ENCODE measurements around the gene ARHGEF1.

The ARHGEF1 gene, protein sequence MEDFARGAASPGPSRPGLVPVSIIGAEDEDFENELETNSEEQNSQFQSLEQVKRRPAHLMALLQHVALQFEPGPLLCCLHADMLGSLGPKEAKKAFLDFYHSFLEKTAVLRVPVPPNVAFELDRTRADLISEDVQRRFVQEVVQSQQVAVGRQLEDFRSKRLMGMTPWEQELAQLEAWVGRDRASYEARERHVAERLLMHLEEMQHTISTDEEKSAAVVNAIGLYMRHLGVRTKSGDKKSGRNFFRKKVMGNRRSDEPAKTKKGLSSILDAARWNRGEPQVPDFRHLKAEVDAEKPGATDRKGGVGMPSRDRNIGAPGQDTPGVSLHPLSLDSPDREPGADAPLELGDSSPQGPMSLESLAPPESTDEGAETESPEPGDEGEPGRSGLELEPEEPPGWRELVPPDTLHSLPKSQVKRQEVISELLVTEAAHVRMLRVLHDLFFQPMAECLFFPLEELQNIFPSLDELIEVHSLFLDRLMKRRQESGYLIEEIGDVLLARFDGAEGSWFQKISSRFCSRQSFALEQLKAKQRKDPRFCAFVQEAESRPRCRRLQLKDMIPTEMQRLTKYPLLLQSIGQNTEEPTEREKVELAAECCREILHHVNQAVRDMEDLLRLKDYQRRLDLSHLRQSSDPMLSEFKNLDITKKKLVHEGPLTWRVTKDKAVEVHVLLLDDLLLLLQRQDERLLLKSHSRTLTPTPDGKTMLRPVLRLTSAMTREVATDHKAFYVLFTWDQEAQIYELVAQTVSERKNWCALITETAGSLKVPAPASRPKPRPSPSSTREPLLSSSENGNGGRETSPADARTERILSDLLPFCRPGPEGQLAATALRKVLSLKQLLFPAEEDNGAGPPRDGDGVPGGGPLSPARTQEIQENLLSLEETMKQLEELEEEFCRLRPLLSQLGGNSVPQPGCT

DNA sequence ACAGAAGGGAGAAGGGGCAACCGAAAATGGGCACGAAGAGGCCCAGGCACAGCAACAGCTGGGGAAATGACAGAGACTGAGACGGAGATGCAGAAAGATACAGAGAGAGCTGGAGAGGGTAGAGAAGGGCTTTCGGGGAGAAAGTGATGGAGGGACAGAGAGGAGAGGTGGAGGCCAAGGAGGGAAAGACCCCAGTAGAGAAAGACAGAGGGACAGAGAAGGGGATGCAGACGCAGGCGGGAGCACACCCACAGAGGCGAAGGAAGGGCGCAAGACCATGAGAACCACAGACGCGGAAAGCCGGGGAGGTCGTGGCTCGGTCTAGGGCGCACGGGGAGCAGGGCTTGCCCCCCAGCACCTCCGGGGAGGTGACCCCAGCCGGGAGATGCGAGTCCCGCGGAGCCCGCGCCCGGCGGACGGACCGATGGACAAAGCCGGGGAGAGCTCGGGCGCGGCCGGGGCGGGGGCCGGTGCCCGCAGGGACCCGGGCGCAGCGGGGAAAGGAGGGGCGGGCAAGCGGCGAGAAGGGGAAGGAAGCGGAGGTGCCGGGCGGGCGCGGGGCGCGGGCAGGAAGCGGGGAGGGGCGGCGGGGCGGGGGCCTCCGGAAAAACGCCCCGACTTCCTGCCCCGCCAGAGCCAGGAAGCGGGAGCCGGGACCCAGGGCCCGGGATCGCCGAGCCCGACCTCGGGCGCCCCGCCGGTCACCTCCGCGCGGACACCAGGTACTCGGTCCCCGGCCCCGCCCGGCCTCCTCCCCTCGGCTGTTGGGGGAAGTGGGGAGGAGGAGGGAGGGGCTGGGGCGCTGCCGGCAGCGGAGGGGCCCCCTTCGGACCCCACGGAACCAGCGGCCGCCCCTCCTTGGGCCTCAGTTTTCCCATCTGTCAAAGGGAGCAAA lies at the start of gene ARHGEF1:
TSS of gene ARHGEF1 (plus strand) at position 617 of the 895 bp plus-strand sequence. CDS start 4,899 bp downstream, outside the sequence.
- DNase-seq, result no peak

DNA sequence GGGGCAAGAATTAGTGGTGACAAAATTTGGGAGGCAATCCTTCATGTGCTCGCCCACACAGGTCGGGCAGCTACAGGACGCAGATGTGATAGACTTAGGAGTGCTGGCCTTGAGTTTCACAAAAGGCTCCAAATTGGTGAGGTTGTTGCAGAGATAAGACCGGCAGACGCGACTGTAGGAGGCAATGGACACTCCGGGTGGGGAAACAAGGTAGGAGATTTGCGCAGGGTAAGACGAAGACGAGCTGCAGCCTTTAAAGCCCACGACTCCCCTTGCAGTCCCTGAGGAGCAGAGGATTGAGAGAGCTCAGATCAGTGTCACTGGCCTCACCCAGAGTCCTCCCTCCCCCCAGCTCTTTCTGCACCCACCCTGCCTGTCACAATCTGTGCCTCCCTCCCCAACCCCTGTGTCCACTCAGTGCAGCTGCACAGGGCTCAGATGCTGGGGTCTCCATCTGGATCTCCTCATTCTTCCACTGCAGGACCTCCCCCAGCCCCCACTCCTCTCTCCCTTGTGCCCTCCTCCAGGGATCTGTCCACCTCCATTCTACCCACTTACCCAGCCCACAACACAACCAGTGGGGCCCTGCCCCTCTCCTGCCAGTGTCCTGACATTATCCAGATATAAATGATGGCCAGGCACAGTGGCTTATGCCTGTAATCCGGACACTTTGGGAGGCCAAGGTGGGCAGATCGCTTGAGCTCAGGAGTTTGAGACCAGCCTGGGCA lies 44.8 kb upstream of the ARHGEF1 start:
- no peak for DNase-seq

- no peak for DNase-seq
Observed at GRCh38 chr19:41839211-41839610, 43.8 kb upstream of the ARHGEF1 start.

DNA sequence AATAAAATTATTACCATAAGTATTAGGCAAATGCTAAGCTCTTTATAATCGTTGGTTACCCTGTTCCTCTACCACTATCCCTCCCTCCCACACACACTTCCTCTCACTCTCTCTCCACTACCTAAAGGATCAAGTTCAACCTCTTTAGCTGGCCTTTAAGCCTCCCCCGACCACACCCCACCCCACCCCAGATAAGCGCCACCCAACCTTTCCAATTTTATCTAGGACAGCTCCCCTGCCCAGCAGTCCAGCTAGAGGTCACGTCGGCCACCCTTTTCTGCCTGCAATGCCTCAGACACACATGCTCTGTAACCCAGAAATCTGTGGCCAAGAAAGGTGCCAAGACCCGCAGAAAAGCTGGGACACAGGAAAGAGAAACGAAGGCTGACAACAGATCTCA lies 39.6 kb upstream of the ARHGEF1 start:
- DNase-seq, result no peak

- DNase-seq, result no peak
Observed at GRCh38 chr19:41844601-41845000, 38.4 kb upstream of the ARHGEF1 start, which contains the start of gene LYPD4. LYPD4 (minus strand) TSS chr19:41844683; CDS start chr19:41839285, 5,398 bp downstream.

DNA sequence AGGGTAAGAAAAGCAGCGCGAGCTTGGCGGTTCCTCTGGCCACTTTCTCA lies 38.2 kb upstream of the ARHGEF1 start, which contains the start of gene DMRTC2:
TSS of gene DMRTC2 (plus strand) at position 42 of the 50 bp plus-strand sequence. CDS start 2,387 bp downstream, outside the sequence.
- no peak for DNase-seq

DNA sequence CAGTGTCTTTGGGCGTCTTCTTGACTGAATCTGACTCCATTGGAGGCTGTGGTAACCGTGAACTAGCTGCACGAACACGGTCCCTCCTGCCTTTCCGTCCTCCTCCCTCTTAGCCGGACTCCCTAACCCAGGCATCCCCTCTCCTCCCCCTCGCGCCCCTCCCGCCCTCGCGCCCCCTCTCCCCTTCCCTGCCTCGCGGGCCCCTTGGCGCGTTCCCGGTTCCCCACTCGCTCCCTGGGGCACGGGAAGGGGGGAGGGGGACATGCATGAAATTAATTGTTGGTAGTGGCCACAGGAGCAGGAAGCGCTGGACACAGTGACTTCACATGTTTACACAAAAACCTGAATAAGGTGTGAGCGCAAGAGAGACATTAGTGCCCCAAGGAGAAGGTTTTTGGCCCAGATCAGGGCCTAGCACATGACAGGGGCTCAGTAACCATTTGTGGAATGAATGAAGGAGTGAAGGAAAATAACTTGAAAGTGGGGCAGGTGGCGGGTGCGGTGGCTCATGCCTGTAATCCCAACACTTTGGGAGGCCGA lies 37.9 kb upstream of the ARHGEF1 start:
- DNase-seq, result no peak

DNA sequence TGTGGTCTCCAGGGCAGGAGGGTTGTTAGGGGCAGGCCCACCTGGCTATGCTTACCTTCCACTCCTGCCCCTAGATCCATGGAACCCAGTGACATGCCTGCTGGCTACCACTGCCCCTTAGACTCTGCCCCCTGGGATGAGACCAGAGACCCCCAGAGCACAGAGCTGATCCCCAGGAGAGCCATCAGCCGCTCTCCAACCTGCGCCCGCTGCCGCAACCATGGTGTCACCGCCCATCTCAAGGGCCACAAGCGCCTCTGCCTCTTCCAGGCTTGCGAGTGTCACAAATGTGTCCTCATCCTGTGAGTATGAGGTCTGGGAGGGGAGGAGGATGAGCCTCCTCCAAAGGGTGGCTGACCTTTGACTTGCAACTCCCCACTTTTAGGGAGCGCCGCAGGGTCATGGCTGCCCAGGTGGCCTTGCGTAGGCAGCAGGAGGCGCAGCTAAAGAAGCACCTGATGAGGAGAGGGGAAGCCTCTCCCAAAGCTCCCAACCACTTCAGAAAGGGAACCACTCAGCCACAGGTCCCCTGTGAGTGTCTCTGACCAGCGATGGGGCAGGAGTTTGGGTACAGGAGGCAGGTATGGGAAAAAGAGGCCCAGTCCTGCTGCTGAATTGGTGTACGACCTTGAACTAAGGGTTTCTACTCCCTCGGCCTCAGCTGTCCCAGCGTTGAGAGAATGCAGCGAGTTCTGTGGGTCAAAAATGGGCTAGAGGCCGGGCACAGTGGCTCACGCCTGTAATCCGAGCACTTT lies 35.5 kb upstream of the ARHGEF1 start:
- no peak for DNase-seq

GRCh38 chr19:41848666-41849065 lies 34.3 kb upstream of the ARHGEF1 start:
- no peak for DNase-seq

- DNase-seq, result no peak
Observed at GRCh38 chr19:41849067-41849466, 33.9 kb upstream of the ARHGEF1 start.

GRCh38 chr19:41850381-41850780 lies 32.6 kb upstream of the ARHGEF1 start:
- DNase-seq, result no peak

DNA sequence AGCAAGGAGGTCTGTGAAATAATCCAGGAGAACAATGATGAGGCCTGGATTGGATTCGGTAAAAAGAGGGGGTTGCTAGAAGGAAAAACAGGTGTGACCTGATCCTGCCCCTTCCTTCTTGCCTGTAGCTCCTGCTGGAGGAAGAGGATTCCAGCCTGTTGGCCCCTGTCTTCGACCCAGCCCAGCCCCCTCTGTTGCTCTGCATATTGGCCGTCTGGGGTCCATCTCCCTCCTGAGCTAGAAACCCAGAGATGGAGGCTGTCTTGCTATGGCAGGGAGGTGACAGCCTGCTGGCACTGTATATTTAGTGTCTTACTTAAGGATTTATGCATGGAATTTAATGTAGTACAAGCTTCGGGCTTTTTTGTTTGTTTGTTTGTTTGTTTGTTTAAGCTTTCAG lies 31.5 kb upstream of the ARHGEF1 start:
- no peak for DNase-seq

- DNase-seq, result no peak
Observed at GRCh38 chr19:41853344-41853743, 29.6 kb upstream of the ARHGEF1 start.

DNA sequence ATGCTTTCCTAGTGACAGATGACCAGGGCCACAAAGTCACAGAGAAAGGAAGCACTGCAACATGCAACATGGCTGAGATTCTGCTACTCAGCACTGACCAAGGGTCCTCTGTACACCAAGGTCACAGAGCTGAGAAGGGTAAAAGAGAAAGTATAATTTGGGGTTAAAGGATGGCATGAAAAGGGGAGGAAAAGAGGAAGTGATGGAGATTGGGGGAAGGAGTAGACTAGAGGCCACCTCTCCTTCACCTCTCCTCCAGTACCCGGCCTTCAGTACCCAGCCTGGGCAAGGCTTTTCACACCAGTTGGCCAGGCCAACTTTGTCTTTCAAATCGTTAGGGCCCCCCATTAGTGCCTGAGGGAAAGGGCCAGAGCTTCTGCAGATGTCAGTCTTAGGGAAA lies 29.2 kb upstream of the ARHGEF1 start:
- no peak for DNase-seq

- DNase-seq, result no peak
Observed at GRCh38 chr19:41859213-41859617, 23.8 kb upstream of the ARHGEF1 start.

GRCh38 chr19:41859618-41860418 lies 23.2 kb upstream of the ARHGEF1 start, which contains the start of gene RPS19:
RPS19 (plus strand) TSS chr19:41860255; CDS start chr19:41860775, 520 bp downstream.
- DNase-seq, result peak; percentile 97

DNA sequence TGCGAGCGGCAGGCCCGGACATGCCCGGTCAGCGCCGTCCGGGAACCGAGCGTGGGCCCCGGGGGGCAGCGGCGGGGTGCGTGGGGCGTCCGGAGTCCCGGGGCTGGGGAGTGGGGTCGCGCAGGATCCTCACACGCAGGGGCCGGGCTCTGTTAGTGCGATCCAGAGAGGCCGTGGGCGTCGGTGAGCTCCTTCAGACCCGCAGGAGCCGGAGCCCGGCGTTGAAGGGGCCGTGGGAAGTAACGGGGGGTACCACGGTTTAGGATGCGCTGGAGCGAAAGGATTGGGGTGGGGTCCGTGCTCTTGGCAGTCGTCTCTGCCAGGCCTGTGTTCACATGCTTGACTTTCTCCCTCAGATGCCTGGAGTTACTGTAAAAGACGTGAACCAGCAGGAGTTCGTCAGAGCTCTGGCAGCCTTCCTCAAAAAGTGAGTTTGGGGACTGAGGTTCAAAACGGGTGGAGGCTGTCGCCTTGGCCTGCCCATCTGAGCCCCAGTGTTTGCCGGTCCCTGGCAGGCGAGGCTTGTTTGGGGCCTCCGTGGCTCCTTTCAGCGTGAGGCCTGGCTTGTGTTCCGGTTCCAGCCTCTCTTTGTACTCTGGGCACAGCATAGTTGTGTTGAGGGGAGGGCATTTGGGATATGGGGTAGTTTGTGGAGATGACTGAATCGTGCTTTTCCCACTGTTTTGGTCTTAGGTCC lies 22.4 kb upstream of the ARHGEF1 start:
- DNase-seq, result no peak

DNA sequence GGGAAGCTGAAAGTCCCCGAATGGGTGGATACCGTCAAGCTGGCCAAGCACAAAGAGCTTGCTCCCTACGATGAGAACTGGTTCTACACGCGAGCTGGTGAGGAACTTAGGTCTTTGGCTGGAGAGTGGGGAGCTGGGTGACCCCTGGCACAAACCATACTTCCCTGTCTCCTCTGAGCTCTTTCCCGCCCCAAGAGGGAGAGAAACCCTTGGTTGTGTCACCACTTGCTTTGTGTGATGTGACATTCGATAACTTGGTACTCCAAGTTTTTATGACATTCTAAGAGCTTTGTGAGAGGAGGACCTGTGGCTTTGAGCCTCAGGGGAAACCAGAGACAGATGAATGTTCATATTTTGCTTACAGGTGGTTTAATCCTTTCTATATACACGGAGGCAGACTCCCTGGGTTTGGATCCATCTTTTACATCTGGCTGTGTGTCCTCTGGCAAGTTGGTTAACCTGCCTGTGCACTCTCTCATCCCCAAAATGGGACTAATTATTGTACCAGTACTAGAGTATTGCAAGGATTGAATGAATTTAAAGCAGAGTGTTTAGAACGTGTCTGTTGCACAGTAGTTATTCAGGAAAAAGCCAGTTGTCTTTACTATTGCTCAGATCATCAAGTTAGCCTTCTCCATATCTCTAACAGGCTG lies 21.7 kb upstream of the ARHGEF1 start:
- no peak for DNase-seq

DNA sequence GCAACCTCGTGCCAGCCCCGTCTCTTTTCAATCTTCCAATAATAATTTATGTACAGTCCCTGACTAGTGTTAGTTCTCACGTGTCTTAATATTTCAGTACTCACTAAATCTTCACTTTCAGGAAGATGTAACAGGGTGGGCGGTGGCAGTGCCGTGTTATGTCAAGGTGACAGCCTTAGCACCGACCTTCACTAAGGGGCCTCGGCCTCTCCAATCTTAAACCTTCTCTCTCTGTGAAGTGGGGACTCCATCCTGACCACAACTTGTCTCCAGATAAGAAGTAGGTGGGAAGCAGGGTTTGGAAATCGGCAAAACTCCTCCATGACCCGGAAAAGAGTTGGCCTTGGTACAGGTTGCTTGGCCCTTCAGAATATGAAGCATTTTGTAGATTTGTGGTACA lies 21.1 kb upstream of the ARHGEF1 start:
- DNase-seq, result no peak

All from NCI-H774 (cell line).